ENCODE measurements around the gene FCAMR.

- TF ChIP-seq EZH2 (IDR thresholded peaks at IDR 0.05; ENCODE audit: insufficient read depth, poor library complexity, severe bottlenecking) (no peak), EZH2phosphoT487 (IDR thresholded peaks at IDR 0.05; ENCODE audit: insufficient read depth, low read depth) (no peak)
Observed at GRCh38 chr1:206979379-206980043, 9.3 kb upstream of the FCAMR start.

All from GM23248 (cell line).